Esophagus muscularis mucosa (tissue), 4 donors: Measurements from ENCODE around the gene FPR3.

Source experiments
- CTCF ChIP-seq, 3 experiments: fragments of 200-600 bp in 2 of 3; fragments of 450-650 bp in 1 of 3; sonication (generic) in 2 of 3; IDR thresholded peaks; one replicate each; pipeline ENCODE4 v1.5.1; 2017 to 2019; ENCODE audit warnings: antibody characterized with exemption in 3 of 3, mild to moderate bottlenecking in 2 of 3, moderate library complexity in 1 of 3
- EP300 ChIP-seq: sonication (generic); formaldehyde crosslinking; IDR thresholded peaks from one replicate; pipeline ENCODE4 v1.6.1; 2017; ENCODE audit warnings: antibody characterized with exemption
- POLR2AphosphoS5 ChIP-seq, 2 donors: sonication (generic); formaldehyde crosslinking; IDR thresholded peaks; one replicate each; pipeline ENCODE4 v1.6.1; 2017; ENCODE audit warnings: antibody characterized with exemption in 2 of 2

GRCh38 chr19:51799774-51800472 is 5.0 kb downstream of the FPR3 start:
- TF ChIP-seq POLR2AphosphoS5 (IDR thresholded peaks at IDR 0.05) (no peak), CTCF (IDR thresholded peaks at IDR 0.05) (no peak), EP300 (no peak)
